Pancreas (tissue), 10 donors: ENCODE results near the gene EIF3J. TPM values are rescaled to one million over a fixed set of nuclear protein-coding genes. Genes with fewer than 3 reads are reported as not detected.
A peak's percentile ranks its signal among the peaks of the same experiment; 100 is the strongest.

Experiments
- ATAC-seq, 4 donors: fragments of 200-7000 bp; cut with Tn5 transposase; one replicate each; pipeline versions ENCODE4 v1.8.0 to v1.9.1; 2020; ENCODE audit warnings: mild to moderate bottlenecking in 4 of 4, moderate library complexity in 4 of 4
- DNase-seq, 6 donors: peaks; one replicate each; pipeline ENCODE4 v3.0.0-alpha.2; 2020
- FAIRE-seq: peaks from 2 replicates; lab custom pipeline; 2012; peaks lifted over from hg19 to GRCh38; lab: Jason Lieb, UNC
- H3K27ac ChIP-seq, 4 donors: fragments of 200-600 bp; sonication (generic); 1 replicate in 3 of 4; 2 replicates in 1 of 4; pipeline versions ENCODE4 v1.5.0 to v1.8.0; 2020
- H3K27me3 ChIP-seq, 4 donors: fragments of 200-600 bp; one replicate each; pipeline ENCODE4 v1.8.0; 2021
- H3K36me3 ChIP-seq, 3 donors: fragments of 200-600 bp; sonication (generic) in 1 of 3; one replicate each; pipeline versions ENCODE4 v1.5.0 to v1.8.0; 2020 to 2021
- H3K4me1 ChIP-seq, 3 donors: fragments of 200-600 bp; one replicate each; pipeline ENCODE4 v1.8.0; 2021
- H3K4me3 ChIP-seq, 4 donors: fragments of 200-600 bp; sonication (generic) in 2 of 4; one replicate each; pipeline versions ENCODE4 v1.5.0 to v1.8.0; 2020 to 2021
- H3K9me3 ChIP-seq, 4 donors: fragments of 200-600 bp; one replicate each; pipeline ENCODE4 v1.8.0; 2021
- whole genome bisulfite sequencing, 2 donors: extraction: QIAGEN DNeasy Blood & Tissue Kit; methylation state at CpG; one replicate each; pipeline ENCODE4 v1.1.7; 2013; 5-methylcytosine and 5-hydroxymethylcytosine counted together
- intact Hi-C, 3 donors: fragments of 100-400 bp; cut with DNase I; formaldehyde crosslinking; loops; one replicate each; pipeline versions ENCODE4 v1.11.1 to v1.14.2; 2022
- polyA plus RNA-seq, 2 donors: library from polyadenylated mRNA; stranded (reverse); fragments of 200-250 nt; gene quantifications; one replicate each; pipeline ENCODE4 v1.2.3, GENCODE V29; 2013
- total RNA-seq, 6 donors: library from RNA; stranded (reverse); fragmentation: NEBNext Ultra II Directional in 4 of 6; extraction: Animal tissue kit (Norgen Biotek cat#: 25700) in 4 of 6; gene quantifications; one replicate each; pipeline versions ENCODE4 v1.2.1 to v1.2.4, GENCODE V29; 2021 to 2023
- TF ChIP-seq, protein P1 (sequence below), 4 donors: fragments of 200-600 bp; sonication (generic) in 3 of 4; IDR thresholded peaks; one replicate each; pipeline versions ENCODE4 v1.5.0 to v1.8.0; 2021; ENCODE audit warnings: antibody characterized with exemption in 4 of 4
- donor health status: healthy with polysubstance abuse.
- donor health status: DM: no; HTN: no; CAD: no; lungs with moderate emphysema.
- donor health status: DM: no; HTN: no; CAD: no.
- donor health status: control.
- donor health status: control.
- donor health status: Bipolar disorder and iron deficiency.
- donor health status: DM: yes; HTN: yes; CAD: no.
- donor health status: DM: no; HTN: no; CAD: no.
- donor health status: DM: no; HTN: no; CAD: no.
- donor health status: DM: yes; HTN: yes; CAD: no.

The EIF3J gene
- total and polyA plus RNA-seq, 8 donors: 21.0 to 88.2 (median 51.3) TPM

DNA sequence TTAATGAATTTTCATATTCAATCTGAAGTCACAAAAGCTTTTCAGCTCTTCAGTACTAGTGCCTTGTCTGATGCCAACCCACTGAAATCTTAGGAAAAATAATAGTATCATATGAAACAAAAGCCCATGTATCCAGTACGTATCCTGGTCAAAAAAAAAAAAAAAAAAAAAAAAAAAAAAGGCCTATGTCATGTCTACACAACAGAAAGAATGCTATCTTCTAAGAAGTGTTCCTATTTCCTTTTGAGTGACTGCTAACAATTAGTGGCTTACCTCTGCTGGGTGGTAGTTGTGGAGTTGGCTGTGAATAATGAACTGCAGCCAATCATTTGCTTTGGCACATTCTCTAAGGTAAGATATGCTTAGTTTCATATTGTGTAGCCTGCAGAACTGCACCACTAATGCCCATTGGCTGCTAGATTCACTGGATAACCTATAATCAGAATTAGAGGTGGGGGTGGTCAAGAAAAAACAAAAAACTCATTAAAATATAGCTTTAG, 59.6 kb downstream of the EIF3J start:
- H3K4me3 ChIP-seq: no peak overlapping the region
- ATAC-seq (no peak), DNase-seq (no peak), FAIRE-seq (no peak)
- no peaks in the 10 kb centered on the region for H3K9me3 ChIP-seq
- WGBS, 2 donors: 88 to 90% methylated on average over 1 of the region's 1 CpG
- no peaks in the 10 kb centered on the region for H3K27me3 ChIP-seq
- intact Hi-C loops: no loop called here
- H3K27ac ChIP-seq: no peak overlapping the region
- H3K4me1 ChIP-seq: peaks cover 0 to under 1% (median 0%) of the 10 kb centered on the region in 3 donors
- TF ChIP-seq, protein P1, sequence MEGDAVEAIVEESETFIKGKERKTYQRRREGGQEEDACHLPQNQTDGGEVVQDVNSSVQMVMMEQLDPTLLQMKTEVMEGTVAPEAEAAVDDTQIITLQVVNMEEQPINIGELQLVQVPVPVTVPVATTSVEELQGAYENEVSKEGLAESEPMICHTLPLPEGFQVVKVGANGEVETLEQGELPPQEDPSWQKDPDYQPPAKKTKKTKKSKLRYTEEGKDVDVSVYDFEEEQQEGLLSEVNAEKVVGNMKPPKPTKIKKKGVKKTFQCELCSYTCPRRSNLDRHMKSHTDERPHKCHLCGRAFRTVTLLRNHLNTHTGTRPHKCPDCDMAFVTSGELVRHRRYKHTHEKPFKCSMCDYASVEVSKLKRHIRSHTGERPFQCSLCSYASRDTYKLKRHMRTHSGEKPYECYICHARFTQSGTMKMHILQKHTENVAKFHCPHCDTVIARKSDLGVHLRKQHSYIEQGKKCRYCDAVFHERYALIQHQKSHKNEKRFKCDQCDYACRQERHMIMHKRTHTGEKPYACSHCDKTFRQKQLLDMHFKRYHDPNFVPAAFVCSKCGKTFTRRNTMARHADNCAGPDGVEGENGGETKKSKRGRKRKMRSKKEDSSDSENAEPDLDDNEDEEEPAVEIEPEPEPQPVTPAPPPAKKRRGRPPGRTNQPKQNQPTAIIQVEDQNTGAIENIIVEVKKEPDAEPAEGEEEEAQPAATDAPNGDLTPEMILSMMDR (IDR thresholded peaks at IDR 0.05): no peak
- peaks cover 0 to 60% (median 4%) of the 10 kb centered on the region in 3 donors for H3K36me3 ChIP-seq

DNA sequence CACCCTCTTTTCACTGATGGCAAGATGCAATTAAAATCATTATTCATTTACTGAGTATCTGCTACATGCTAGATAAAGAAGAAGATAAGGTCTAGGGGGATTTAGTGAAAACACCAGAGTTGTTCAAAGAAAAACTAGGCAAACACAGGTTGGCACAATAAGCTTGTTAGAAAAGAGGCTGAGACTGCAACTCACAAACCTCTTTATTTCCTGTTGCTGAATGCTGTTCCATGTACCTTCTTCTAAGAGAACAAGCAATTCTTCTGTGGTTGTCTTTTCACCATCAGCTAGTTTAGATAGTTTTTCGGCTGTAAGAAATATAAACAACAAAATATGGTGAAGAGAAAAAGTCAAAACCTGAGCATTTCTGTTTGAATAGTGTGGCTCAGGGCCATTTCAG, 61.1 kb downstream of the EIF3J start:
- no peak for DNase-seq
- no peaks in the 10 kb centered on the region for H3K4me1 ChIP-seq
- peaks cover 0 to 45% (median 4%) of the 10 kb centered on the region in 3 donors for H3K36me3 ChIP-seq
- TF ChIP-seq, protein P1 (IDR thresholded peaks at IDR 0.05): no peak
- H3K4me3 ChIP-seq: no peak overlapping the region
- FAIRE-seq: no peak
- no peaks in the 10 kb centered on the region for H3K9me3 ChIP-seq
- no peaks in the 10 kb centered on the region for H3K27me3 ChIP-seq
- 79% methylated on average over 1 of the region's 1 CpG for WGBS, 2 donors
- intact Hi-C loops: no loop called here
- no peak overlapping the region for H3K27ac ChIP-seq
- no peak for ATAC-seq

DNA sequence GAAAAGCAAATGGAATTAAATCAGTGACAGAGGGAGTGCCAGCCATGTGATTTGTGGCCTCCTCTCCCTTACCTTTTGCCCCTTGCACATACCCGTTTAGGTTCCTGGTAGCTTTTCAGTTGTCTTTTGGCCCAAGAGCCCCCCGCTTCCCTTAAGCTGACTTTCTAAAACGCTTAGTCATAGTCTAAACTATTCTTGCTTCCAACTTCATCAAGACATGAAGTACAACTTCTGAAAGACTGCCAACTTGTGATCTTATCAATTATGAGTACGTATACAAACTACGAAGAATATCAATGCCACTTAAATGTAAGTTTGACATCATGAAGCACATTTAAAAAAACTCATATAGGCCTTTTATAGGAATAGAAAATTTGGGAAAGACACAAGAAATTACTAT, 61.9 kb downstream of the EIF3J start:
- 62 to 63% methylated on average over 5 of the region's 5 CpGs for WGBS, 2 donors
- no peak for FAIRE-seq
- no peak overlapping the region for H3K4me3 ChIP-seq
- intact Hi-C loops: no loop called here
- no peaks in the 10 kb centered on the region for H3K9me3 ChIP-seq
- DNase-seq: no peak
- no peak overlapping the region for H3K27ac ChIP-seq
- H3K36me3 ChIP-seq: peaks cover 0 to 46% (median 4%) of the 10 kb centered on the region in 3 donors
- ATAC-seq: peak in 2 of 4 donors; percentile 21 to 22
- H3K27me3 ChIP-seq: no peaks in the 10 kb centered on the region
- TF ChIP-seq, protein P1 (IDR thresholded peaks at IDR 0.05): no peak
- no peaks in the 10 kb centered on the region for H3K4me1 ChIP-seq

DNA sequence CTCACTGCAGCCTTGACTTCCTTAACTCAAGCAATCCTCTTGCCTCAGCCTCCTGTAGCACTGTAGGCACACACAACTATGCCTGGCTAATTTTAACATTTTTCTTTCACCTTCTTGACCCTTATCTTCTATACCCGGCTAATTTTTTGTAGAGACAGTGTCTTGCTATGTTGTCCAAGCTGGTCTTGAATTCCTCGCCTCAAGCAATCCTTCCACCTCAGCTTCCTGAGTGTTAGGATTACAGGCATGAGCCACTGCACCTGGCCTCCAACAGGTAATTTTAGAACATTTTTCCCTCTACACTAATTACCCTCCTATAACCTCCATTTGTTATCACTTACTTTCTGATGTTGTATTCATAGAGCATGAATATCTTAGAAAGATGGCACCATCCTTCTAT, 66.2 kb downstream of the EIF3J start:
- DNase-seq (no peak), ATAC-seq (no peak), FAIRE-seq (no peak)
- Histone ChIP-seq H3K4me1 (peaks cover 5 to 16% (median 12%) of the 10 kb centered on the region in 3 donors), H3K27ac (no peak overlapping the region), H3K9me3 (no peaks in the 10 kb centered on the region), H3K36me3 (peaks cover 0 to 30% (median 0%) of the 10 kb centered on the region in 3 donors), H3K4me3 (no peak overlapping the region), H3K27me3 (no peaks in the 10 kb centered on the region)
- intact Hi-C loops: no loop called here
- 97% methylated on average over 2 of the region's 2 CpGs for WGBS, 2 donors
- TF ChIP-seq, protein P1 (IDR thresholded peaks at IDR 0.05): no peak

DNA sequence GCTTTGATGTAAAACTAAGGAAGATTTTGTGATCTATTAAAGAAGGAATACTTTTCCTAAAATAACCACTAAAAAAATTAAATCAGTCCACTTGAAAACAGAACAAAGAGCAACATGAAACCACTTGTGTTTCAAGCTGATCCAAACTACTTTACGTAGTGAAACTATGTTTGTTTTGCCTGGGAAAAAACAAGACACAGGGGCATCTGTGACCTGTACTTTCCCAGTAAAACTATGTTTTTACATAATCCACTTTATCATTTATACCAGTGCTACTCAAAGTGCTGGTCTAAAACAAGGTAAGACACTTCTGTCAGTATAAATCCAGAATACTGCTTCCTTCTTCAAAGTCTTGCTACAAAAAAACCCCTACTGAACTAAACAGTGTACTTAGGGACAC, 69.8 kb downstream of the EIF3J start:
- TF ChIP-seq, protein P1 (IDR thresholded peaks at IDR 0.05): no peak
- H3K4me3 ChIP-seq: no peak overlapping the region
- peak overlapping the region in 2 of 4 donors; percentile 58 to 62 for H3K27ac ChIP-seq
- WGBS, 2 donors: 36 to 50% methylated on average over 1 of the region's 1 CpG
- H3K36me3 ChIP-seq: peaks cover 0 to 36% (median 8%) of the 10 kb centered on the region in 3 donors
- intact Hi-C loops: no loop called here
- no peak for DNase-seq
- peak; percentile 73 to 89 (median 82) for ATAC-seq
- no peaks in the 10 kb centered on the region for H3K27me3 ChIP-seq
- no peaks in the 10 kb centered on the region for H3K9me3 ChIP-seq
- no peak for FAIRE-seq
- peaks cover 5 to 16% (median 12%) of the 10 kb centered on the region in 3 donors for H3K4me1 ChIP-seq
